T-helper 9 cell (primary cell): ENCODE data around the gene MS4A15.
"Not testable (repeated sequence)": the region's sequence is repeated elsewhere in the genome, so short reads cannot be mapped to it uniquely, and the experiment has no call there.

Source experiments
- DNase-seq: peaks from one replicate; pipeline ENCODE4 v3.0.0-alpha.2; 2020

The MS4A15 gene

DNA sequence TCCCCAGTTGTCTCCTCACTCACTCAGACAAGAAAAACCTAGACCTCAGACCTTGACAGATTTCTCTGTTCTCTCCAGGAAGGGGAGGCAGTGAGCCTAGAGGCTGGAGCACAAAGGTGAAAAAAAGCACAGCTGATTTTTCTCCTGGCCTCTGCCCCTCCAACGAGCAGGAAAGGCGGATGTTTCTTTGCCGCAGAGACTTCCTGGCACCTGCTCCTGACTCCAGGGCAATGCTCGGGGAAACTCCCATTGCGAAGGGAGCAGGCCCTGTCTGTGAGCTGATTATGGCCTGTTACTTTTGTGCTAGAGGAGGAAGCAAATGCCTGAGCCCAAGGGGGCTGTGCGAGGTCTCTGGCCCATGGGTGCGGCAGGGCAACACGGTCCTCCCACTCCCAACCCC is 53.9 kb downstream of the MS4A15 start:
- DNase-seq, result no peak

DNA sequence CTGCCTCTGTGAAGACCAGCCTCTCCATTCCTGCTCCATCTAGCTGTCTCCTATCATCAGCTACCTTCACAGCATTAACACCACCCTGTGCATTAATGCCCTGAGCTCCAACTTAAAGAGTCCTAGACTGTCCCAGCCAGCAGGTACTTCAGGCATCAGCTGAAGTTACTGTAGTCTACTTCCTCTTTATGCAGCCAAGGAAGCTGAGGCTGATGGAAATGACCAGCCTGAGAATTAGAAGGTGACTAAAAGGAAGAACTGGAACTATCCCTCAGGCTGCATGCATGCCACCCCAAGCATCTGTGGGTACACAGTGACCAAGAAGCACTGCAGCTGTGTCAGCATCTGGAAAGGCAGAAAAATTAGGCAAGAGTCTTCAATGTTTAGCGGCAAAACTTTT is 56.7 kb downstream of the MS4A15 start:
- DNase-seq, result no peak

DNA sequence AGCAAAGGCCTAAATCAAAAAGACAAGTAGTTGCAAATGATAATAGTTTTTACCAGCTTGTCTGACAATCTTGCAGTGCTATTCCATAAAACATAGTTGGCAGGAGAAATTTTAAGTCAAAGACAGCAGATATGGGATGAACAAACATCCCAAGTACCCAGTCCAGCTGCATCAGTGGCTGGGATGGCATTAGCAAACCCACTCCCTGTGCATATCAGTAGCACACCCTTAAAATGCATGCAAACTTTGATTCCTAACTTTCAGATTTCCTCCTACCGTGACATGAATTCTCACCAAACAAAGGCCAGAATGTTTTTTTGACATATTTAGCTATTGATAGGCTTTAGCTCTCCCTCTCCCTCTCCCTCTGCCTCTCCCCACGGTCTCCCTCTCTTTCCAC is 57.4 kb downstream of the MS4A15 start:
- DNase-seq, result no peak

DNA sequence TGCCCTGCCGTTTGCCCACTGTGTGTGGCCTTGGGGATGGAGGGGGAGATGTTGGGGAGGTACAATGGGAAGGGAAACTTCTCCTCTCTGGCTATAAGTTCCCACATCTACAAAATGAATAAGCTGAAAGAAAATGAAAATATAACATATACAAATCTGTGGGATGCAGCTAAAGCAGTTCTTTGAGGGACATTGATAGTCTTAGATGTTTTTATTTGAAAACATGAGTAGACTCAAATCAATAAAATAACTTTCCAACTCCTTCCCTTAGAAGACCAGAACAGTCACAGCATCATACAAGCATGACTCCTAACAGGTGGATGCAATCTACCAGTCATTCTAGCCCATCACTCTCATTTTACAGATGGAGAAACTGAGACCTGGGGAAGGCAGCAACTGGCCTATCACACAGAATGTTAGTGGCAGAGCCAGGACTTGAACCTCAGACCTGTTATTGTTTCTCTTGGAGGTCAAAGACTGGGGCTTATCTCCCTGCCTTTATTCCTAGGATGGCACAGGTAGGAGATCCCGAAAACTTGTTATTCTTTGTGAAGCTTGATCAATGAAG is 60.0 kb downstream of the MS4A15 start:
- DNase-seq, result no peak

DNA sequence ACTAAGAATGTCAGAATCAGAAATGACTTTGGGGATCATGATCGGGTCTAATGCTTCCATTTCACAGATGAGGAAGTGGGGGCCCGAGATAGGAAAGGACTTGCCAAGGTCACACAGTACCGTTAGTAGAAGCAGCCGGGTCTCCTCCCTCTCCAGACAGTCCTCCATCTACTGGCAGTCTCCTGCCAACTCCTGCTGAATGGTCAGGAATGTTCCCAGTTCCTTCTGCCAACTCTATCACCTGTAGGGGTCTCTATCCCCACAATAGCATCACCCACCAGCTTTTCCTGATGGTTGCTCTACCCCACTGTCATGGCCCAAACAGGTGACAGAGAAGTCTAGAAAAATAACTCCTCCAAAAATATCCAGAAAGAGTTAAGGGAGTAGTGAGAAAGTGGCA is 61.4 kb downstream of the MS4A15 start:
- no peak for DNase-seq

DNA sequence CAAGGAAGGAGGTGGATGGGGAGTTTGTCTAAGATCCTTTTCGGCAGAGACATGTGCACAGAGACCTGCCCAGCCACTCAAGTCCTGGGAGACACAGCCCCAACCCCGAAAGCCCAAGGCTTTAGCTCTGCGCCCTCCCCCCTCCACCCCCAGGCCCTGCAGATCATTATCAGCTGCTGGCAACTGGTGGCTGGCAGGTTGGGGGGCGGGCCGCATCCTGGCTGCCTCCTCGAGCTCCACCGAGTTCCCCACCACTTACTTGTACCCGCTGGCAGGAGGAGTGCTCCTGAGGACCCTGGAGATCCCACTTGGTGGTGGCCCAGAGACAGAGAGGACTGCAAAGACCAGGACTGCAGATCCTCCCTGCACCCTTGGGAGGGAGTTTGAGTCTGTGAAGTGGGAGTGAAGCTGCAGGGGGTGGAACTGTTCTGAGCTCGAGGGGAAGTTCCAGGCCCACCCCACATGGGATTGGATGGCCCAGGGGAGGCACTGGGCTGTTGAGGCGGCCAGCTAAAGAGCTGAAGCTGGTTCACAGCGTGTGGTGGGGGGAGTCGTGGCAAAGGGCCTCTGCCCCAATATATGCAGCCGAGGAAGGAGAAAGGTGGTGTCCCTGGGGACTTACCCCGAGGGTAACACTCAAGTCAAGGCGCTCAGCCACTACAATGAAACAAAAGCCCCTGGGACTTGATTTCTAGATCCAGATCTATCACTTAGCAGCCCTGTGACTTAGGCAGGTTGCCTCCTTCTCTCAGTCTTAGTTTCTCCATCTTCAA is 65.3 kb downstream of the MS4A15 start:
- DNase-seq, result no peak

DNA sequence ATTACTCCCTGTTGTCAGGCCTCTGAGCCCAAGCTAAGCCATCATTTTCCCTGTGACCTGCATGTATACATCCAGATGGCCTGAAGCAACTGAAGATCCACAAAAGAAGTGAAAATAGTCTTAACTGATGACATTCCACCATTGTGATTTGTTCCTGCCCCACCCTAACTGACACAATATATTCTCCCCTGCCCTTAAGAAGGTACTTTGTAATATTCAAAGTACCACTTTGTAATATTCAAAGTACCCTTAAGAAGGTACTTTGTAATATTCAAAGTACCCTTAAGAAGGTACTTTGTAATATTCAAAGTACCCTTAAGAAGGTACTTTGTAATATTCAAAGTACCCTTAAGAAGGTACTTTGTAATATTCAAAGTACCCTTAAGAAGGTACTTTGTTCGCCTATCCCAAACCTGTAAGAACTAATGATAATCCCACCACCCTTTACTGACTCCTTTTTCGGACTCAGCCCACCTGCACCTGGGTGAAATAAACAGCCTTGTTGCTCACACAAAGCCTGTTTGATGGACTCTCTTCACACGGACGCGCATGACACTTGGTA is 67.2 kb downstream of the MS4A15 start:
- DNase-seq, result not testable (repeated sequence)

DNA sequence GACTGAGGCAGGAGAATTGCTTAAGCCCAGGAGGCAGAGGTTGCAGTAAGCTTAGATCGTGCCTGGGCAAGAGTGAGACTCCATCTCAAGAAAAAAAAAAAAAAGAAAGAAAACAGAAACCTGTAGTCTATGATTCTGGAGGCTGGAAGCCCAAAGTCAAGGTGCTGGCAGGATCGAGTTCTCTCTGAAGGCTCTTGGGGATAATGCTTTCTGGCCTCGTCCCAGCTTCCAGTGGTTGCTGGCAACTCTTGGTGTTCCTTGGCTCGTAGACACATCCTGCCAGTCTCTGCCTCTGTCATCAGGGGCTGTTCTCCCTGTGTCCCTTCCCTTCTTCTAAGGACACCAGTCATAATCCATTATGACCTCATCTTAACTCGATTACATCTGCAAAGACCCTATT is 68.5 kb downstream of the MS4A15 start:
- no peak for DNase-seq

DNA sequence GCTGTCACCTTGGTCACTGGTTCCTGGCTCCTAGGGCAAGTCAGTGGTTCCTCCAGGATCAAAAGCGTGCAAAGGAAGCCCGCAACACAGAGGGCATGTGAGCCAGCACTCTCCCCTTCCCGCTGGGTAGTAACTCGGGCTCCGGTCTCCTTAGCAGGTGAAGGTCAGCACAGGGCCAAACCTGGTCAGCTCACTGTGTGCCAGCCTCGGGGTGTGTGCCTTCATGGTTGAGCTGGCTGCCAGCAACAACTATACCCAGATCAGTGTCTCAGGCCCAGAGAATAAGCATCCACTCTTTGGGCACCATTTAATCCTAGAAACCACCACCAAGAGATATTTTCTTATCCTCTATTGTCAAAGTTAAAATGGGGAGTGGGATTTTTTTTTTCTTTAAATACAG is 69.1 kb downstream of the MS4A15 start:
- DNase-seq, result no peak
